ENCODE measurements around the gene CEBPA.

Gene CEBPA

DNA sequence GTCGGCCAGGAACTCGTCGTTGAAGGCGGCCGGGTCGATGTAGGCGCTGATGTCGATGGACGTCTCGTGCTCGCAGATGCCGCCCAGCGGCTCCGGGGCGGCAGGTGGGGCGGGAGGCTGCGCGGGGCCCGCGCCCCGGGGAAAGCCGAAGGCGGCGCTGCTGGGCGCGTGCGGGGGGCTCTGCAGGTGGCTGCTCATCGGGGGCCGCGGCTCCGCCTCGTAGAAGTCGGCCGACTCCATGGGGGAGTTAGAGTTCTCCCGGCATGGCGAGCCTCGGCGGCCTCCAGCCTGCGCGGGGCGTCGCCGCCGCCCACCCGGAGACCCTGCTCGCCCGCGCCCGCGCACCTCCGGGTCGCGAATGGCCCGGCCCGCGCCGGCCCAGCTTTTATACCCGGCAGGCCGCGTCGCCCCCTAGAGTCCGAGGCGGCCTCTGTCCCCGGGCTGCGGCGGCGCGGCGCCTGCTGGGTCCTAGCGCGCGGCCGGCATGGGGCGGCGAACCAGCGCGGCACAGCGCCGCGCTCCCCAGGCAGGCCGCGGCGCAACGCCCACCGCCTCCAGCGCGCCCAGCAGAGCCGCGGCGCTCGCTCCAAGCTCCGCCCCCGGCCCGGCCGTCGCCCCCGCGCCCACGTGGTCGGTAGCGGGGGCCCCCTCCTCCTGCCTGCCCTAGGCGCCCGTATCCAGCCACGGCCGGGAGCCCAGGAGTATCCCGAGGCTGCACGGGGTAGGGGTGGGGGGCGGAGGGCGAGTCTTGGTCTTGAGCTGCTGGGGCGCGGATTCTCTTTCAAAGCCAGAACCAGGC, at the start of gene CEBPA:
TSS of gene CEBPA (minus strand) at position 360 of the 799 bp plus-strand sequence. CDS start at position 240, 120 bp downstream.
- DNase-seq (ENCODE audit: extremely low spot score), result peak; percentile 93
- ChIA-PET CTCF (interaction anchor here (0.6 to 1.2 kb wide), 2 partner anchors 67 to 1096 kb away, joined by 3 read pairs; no protein-coding TSS in a partner anchor), POLR2A (interaction anchor here (0.6 to 2.9 kb wide), 14 partner anchors 8 to 320 kb away, joined by 3 to 37 read pairs (median 4); partner anchors contain the start of gene CEBPG)
- no peak for TF ChIP-seq ELF4 (IDR thresholded peaks at IDR 0.05)
- TF ChIP-seq ARNT (IDR thresholded peaks at IDR 0.05), result peak; percentile 77
- TF ChIP-seq FOXM1 (IDR thresholded peaks at IDR 0.05; ENCODE audit: borderline replicate concordance), result peak; percentile 96
- TF ChIP-seq, protein P1, sequence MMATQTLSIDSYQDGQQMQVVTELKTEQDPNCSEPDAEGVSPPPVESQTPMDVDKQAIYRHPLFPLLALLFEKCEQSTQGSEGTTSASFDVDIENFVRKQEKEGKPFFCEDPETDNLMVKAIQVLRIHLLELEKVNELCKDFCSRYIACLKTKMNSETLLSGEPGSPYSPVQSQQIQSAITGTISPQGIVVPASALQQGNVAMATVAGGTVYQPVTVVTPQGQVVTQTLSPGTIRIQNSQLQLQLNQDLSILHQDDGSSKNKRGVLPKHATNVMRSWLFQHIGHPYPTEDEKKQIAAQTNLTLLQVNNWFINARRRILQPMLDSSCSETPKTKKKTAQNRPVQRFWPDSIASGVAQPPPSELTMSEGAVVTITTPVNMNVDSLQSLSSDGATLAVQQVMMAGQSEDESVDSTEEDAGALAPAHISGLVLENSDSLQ (IDR thresholded peaks at IDR 0.05), result no peak
- TF ChIP-seq LEF1 (IDR thresholded peaks at IDR 0.05; ENCODE audit: borderline replicate concordance), result peak; percentile 86; the same call in 1 of the 2 replicates

DNA sequence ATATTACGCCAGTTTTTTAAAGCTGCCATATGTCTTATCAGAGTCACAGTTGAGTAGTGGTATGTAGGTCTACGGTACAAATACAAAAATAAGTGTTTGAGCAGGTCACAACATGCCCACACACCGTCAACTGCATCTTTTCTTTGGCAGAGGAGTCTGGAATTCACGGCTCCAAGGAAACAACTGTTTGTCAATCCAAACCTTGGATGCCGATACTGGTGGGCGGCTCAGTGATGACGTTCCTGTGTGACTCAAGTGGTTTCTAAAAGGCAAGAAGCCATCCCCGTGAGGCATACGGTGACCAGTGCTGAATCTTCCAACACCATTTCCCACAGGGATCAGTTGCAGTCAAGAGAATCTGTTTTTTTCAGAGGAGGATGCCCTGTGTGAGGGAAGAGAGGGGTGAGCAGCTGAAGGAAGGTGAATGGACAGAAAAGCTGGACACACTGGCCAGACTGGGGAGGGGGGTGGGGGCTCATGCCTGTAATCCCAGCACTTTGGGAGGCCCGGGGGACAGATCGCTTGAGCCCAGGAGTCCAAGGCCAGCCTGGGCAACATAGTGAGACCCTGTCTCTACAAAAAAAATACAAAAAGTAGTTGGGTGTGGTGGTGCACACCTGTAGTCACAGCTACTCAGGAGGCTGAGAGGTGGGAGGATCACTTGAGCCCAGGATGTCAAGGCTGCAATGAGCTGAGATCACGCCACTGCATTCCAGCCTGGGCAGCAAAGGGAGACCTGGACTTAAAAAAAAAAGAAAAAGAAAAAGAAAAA, 48.4 kb upstream of the CEBPA start:
- POLR2A ChIA-PET, result no interaction called here
- no peak for TF ChIP-seq ARNT (IDR thresholded peaks at IDR 0.05)
- TF ChIP-seq, protein P1 (IDR thresholded peaks at IDR 0.05), result no peak
- no peak for TF ChIP-seq FOXM1 (IDR thresholded peaks at IDR 0.05; ENCODE audit: borderline replicate concordance)
- no peak for TF ChIP-seq LEF1 (IDR thresholded peaks at IDR 0.05; ENCODE audit: borderline replicate concordance)
- no peak for TF ChIP-seq SP1 (IDR thresholded peaks at IDR 0.05)
- no peak for TF ChIP-seq ZNF384 (IDR thresholded peaks at IDR 0.05)
- TF ChIP-seq HDGF (IDR thresholded peaks at IDR 0.05; ENCODE audit: borderline replicate concordance), result no peak
- TF ChIP-seq FOXA1 (IDR thresholded peaks at IDR 0.05), result no peak
- no peak for TF ChIP-seq TARDBP (IDR thresholded peaks at IDR 0.05)
- TF ChIP-seq NFRKB (IDR thresholded peaks at IDR 0.05), result no peak
- no peak for TF ChIP-seq FOXK2 (IDR thresholded peaks at IDR 0.05)
- no peak for TF ChIP-seq ELF4 (IDR thresholded peaks at IDR 0.05)
- no peak for TF ChIP-seq L3MBTL2 (conservative IDR thresholded peaks at IDR 0.05)
- no peak for TF ChIP-seq BHLHE40 (IDR thresholded peaks at IDR 0.05; ENCODE audit: borderline replicate concordance)
- no peak for TF ChIP-seq CTBP1 (IDR thresholded peaks at IDR 0.05; ENCODE audit: borderline replicate concordance)
- no peak for TF ChIP-seq SUZ12 (IDR thresholded peaks at IDR 0.05)
- no peak for DNase-seq (ENCODE audit: extremely low spot score)
- CTCF ChIA-PET, result no interaction called here

DNA sequence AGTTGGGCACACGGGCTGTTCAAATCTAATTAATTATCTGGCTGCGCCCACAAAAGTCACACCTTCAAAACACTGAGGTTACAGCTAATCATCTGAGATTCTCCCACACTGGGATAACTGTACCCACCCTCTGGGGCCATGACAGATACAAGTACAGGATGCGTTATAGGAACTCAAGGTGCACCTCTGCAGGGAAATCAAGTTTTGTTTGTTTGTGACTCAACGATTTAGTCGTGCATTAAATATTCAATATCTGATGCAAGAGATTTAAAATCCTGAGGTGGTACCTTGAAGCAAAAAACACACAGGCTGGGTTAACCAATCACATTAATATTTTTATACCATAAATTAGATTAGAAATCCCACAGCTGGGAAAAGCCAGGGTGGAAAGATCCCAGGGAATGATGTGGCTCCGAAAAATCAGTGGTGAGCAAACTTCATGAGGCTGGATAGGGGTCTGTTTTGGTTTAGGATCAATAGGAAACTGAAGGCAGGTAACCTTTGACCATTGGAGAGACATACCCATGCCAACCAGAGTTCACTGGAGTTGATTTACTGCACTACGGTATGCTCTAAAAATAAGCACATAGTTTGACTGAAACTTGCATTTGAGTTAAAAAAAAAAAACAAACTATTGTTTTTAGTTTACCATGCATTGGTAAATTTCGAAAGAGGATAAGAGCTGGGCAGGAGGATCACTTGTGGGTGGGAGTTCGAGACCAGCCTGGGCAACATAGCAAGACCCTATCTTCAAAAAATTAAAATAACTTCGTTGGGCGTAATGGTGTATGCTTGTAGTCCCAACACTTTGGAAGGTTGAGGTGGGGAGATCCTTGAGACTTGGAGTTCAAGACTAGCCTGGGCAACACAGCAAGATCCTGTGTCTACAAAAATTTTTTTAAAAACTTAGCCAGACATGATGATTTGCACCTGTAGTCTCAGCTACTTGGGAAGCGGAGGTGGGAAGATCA, 47.3 kb upstream of the CEBPA start:
- no peak for DNase-seq (ENCODE audit: extremely low spot score)
- CTCF ChIA-PET, result no interaction called here
- no peak for TF ChIP-seq ARNT (IDR thresholded peaks at IDR 0.05)
- no peak for TF ChIP-seq FOXK2 (IDR thresholded peaks at IDR 0.05)
- TF ChIP-seq FOXM1 (IDR thresholded peaks at IDR 0.05; ENCODE audit: borderline replicate concordance), result no peak
- TF ChIP-seq L3MBTL2 (conservative IDR thresholded peaks at IDR 0.05), result no peak
- no peak for TF ChIP-seq HDGF (IDR thresholded peaks at IDR 0.05; ENCODE audit: borderline replicate concordance)
- no peak for TF ChIP-seq BHLHE40 (IDR thresholded peaks at IDR 0.05; ENCODE audit: borderline replicate concordance)
- no peak for TF ChIP-seq NFRKB (IDR thresholded peaks at IDR 0.05)
- TF ChIP-seq CTBP1 (IDR thresholded peaks at IDR 0.05; ENCODE audit: borderline replicate concordance), result no peak
- TF ChIP-seq TARDBP (IDR thresholded peaks at IDR 0.05), result no peak
- TF ChIP-seq, protein P1 (IDR thresholded peaks at IDR 0.05), result no peak
- no peak for TF ChIP-seq ELF4 (IDR thresholded peaks at IDR 0.05)
- TF ChIP-seq FOXA1 (IDR thresholded peaks at IDR 0.05), result no peak
- TF ChIP-seq SUZ12 (IDR thresholded peaks at IDR 0.05), result no peak
- TF ChIP-seq SP1 (IDR thresholded peaks at IDR 0.05), result no peak
- no peak for TF ChIP-seq LEF1 (IDR thresholded peaks at IDR 0.05; ENCODE audit: borderline replicate concordance)
- TF ChIP-seq ZNF384 (IDR thresholded peaks at IDR 0.05), result no peak
- POLR2A ChIA-PET, result interaction anchor here (1.7 kb wide), 1 partner anchor 25 kb away, joined by 6 read pairs; no protein-coding TSS in a partner anchor

DNA sequence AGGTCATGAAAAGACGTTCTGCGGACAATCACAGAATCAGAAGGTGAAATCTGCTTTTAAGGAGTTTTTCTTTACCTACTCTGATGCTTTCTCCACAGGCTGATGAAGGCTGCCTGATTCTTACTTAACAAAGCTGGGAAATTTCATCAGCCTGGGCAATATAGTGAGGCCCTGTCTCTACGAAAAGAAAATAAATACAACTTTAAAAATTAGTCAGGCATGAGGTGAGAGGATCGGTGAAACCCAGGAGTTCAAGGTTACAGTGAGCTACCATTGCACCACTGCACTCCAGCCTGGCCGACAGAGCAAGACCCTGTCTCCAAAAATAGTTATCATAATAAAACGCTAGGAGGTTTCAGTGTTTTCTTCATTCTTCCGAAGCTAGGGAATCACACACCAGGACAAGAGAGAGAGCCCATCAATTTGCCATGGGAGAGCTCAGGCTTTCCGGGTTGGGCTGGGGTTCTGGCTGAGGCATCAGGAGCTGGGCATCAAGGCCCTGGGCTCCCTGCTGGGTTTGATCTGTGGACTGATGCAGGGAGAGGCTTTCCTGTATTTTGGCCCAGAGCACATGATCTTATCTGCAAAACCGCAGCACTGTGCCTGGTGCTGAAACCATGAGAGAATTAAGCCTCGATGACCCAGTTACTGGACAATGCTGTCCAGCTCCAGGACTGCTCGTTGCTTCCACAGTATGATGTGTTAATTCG, 46.1 kb upstream of the CEBPA start:
- no peak for TF ChIP-seq FOXM1 (IDR thresholded peaks at IDR 0.05; ENCODE audit: borderline replicate concordance)
- TF ChIP-seq FOXA1 (IDR thresholded peaks at IDR 0.05), result no peak
- no peak for DNase-seq (ENCODE audit: extremely low spot score)
- ChIA-PET POLR2A (interaction anchor here (1.7 kb wide), 1 partner anchor 26 kb away, joined by 6 read pairs; no protein-coding TSS in a partner anchor), CTCF (no interaction called here)
